HG03378 (cell line): Measurements from ENCODE around the gene MRPS12.
A peak's percentile ranks its signal among the peaks of the same experiment; 100 is the strongest.
"Not testable (repeated sequence)": the region's sequence is repeated elsewhere in the genome, so short reads cannot be mapped to it uniquely, and the experiment has no call there.

Experiments
- ATAC-seq: cut with Tn5 transposase; IDR thresholded peaks from one replicate; pipeline ENCODE4 v1.9.1; 2021; ENCODE audit warnings: mild to moderate bottlenecking, moderate library complexity; ENCODE audit not compliant: unreplicated experiment

Gene MRPS12

DNA sequence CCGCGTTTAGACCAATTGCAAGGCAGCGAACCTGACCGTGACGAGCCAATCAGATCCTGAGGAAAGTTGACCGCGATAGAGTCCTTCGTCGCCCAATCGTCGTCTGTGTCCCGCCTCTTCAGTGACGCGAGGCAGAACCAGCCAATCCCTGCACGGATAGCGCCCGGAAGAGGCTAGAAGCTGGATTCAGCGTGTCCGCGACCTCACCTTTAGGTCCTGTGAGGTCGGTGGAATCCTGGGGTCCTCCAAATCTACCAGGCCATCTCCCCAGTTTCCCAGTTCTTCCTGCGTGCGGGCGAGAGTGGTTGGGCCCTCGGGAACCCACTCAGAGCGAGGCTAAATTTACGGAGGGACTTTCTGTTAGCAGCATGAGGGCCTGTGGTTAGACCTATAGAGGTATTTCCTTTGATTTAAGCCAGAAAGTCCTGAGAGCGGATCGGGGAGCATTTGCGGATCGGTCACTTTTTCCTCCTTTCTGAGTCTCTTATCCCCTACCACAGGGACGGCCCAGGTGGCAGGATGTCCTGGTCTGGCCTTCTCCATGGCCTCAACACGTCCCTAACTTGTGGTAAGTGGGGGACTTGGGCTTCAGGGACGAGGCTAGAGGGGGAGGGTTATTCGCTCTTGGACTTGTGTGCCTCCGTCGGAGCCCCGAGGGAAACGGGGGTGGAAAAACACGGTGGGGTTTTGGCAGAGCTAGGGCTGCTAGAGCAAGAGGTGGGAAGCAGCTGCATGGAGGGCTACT lies at the start of gene MRPS12:
TSS of gene MRPS12 (plus strand) at position 169 of the 745 bp plus-strand sequence. CDS start at position 520, 351 bp downstream.
- ATAC-seq, result peak; percentile 88

DNA sequence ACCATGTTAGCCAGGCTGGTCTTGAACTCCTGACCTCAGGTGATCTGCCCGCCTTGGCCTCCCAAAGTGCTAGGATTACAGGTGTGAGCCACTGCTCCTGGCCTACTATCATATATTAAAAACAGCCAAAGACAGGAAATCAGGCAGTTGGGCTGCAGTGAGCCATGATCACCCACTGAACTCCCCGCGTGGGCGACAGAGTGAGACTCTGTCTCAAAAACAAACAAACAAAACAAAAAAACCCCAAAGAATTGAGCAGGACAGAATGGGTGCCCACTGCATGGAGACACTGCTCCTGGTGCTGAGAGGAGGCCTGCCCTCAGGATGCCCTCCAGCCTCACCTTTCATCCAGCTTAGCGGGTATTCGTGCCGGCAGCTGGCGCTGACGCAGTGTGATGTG lies 47.5 kb upstream of the MRPS12 start:
- no peak for ATAC-seq

- ATAC-seq, result not testable (repeated sequence)
Measured at GRCh38 chr19:38884691-38885090, 46.1 kb upstream of the MRPS12 start.

DNA sequence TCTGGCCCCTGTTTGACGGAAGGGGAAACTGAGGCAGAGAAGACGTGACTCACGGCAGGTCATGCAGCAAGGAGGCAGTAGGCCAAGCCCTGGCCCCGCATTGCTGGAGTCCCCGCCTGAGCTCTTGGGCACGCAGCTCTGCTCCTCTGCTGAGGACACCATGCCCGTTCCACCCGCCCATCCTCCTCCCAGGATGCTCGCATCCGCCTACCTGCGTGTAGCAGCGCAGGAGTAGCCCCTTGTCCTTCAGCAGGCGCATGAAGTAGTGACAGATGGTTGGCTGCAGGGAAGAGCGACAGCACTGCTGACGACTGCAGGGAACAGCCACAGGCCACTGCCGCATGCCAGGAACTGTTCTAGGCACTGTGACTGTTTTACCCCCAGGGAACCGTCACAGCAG lies 41.9 kb upstream of the MRPS12 start:
- no peak for ATAC-seq

- no peak for ATAC-seq
Measured at GRCh38 chr19:38889803-38890202, 40.9 kb upstream of the MRPS12 start.

- no peak for ATAC-seq
Measured at GRCh38 chr19:38890686-38891085, 40.1 kb upstream of the MRPS12 start.

DNA sequence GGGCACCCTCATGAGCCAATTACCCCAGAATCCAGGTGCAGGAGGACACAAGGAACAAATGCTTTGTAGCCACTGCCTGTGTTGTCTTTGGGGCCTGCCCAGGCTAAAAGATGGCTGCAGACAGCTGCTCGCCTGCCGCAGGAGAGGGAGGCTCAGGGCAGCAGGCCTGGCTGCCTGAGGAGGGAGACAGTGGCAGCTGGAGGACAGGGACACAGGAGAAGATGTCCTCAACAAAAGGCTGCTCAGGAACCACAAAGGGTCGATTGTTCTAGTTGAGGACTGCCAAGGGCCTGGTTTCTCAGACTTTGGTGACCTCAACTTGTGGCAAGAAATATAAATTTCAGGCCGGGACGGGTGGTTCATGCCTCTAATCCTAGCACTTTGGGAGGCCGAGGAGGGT lies 39.0 kb upstream of the MRPS12 start:
- no peak for ATAC-seq

DNA sequence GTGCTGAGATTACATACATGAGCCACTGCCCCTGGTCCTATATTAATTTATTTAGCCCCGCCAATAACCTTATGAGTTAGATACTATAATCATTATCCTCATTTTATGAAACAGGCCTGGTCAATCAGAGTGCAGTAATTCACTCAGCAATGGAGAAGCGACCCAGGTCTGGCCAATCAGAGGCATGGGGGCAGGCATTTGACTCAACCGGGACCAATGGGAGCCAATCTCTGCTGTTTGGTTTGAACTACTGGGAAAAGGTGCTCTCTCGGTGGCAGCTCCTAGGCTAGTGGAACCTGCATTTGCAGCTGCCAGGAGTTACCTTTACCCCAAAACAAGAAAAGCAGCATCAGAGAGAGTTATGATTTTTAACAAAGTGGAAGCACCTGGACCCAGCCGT lies 37.9 kb upstream of the MRPS12 start:
- ATAC-seq, result no peak

DNA sequence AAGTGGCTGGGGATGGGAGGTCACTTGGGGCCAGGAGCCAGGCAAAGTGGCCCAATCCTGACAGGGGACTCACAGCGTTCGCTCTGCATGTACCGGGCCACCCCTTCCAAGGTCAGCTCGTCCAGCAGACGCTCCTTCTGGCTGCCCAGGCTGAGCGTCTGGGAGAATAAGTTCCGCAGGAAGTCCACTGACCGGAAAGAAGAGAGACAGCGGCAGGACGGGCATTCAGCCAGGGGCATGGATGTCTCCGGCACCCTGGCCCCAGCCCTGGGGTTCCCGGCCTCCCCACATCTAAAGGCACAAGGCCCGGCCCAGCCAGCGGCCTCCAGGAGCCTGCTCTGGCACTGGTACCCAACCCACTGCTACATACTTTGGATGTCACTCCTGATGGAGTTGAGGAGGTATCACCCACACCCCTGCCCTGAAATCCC lies 37.4 kb upstream of the MRPS12 start:
- no peak for ATAC-seq

- ATAC-seq, result no peak
Measured at GRCh38 chr19:38894968-38895367, 35.8 kb upstream of the MRPS12 start.

DNA sequence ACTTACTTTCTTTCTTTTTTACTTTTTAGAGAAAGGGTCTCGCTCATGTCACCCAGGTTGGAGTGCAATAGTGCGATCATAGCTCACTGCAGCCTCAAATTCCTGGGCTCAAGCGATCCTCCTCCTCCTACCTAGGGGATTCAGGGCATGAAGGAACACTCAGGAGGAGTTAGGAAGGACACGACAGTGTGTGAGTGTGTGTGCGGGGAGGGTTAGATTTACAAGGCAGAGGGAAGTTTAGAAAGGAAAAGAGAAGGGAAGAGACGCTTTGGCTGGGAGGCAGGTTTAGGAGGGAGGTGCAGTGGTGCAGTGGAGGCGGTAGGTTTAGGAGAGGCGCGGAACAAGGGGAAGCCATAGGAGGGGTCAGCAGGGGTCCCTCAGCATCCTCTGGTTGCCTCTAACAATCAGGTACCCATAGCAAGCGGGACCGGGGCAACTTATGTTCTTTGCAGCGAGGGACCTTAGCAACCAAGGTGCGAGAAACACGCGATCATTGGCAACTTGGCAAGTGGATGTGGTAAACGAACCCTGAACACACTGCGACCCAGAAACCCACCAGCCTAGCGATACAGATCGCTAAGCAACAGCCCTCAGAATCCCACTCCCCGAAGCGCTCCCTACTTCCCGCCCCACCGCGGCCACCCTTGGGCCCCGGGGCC lies 31.8 kb upstream of the MRPS12 start:
- ATAC-seq, result no peak

GRCh38 chr19:38899447-38900201 lies 31.1 kb upstream of the MRPS12 start, which contains the start of the genes NFKBIB and SIRT2:
Gene NFKBIB, plus strand, starts transcription at chr19:38899969. Its CDS starts 64 bp downstream, at chr19:38900033.
Gene SIRT2, minus strand, starts transcription at chr19:38899618. Its CDS starts 97 bp downstream, at chr19:38899521.
- ATAC-seq, result peak; percentile 92

DNA sequence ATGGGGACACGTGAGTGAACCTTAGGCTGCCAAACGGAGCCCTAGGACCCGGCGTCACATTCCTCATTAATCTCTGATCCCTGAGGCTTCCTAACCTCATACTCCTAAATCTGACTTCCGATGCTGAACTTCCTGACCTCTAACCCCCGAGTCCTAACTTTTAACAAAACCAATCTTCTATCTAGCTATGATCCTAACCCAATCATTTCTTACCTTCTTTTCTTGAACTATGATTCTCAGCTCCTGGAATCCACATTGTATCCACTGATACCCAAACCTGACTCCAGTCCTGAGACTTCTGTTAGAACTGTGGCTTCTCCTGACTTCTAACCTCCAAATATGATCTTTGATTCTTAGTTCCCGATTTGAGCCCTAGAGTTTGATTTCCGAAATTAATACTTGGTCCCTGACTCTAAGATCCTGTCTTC lies 30.5 kb upstream of the MRPS12 start:
- no peak for ATAC-seq

DNA sequence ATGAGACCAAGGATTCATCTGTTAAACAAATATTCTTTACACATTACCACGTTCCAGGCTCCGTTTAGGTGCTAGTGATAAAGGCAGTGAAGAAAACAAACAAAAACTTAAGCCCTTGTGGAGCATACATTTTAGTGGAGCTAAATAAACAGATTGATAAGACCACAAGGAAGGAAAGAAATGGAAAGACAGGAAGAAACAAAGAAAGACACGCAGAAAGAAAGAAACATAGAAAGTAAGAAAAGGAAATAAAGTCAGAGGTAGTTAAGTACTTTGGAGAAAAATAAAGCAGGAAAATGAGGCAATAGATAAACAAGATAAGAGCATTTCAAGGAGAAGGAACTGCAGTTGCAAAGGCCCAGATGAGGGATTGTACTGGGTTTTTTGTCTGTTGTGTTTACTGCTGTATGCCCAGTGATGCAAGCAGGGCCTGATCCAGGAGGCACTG lies 30.0 kb upstream of the MRPS12 start:
- ATAC-seq, result no peak

DNA sequence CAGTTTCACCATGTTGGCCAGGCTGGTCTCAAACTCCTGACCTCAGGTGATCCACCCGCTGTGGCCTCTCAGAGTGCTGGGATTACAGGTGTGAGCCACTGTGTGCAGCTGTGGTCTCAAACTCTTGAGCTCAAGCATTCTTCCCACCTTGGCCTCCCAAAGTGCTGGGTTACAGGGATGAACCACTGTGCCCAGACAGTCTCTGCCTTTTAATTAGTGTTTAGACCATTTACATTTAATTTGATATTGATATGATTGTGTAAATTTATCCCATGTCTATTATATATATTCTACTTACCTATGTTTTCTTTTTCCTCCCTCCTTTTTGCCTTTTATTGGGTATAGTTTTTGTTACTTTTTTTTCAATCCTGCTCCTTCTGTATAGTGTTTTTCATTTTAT lies 29.1 kb upstream of the MRPS12 start:
- no peak for ATAC-seq

- ATAC-seq, result no peak
Measured at GRCh38 chr19:38904581-38905539, 25.9 kb upstream of the MRPS12 start.

DNA sequence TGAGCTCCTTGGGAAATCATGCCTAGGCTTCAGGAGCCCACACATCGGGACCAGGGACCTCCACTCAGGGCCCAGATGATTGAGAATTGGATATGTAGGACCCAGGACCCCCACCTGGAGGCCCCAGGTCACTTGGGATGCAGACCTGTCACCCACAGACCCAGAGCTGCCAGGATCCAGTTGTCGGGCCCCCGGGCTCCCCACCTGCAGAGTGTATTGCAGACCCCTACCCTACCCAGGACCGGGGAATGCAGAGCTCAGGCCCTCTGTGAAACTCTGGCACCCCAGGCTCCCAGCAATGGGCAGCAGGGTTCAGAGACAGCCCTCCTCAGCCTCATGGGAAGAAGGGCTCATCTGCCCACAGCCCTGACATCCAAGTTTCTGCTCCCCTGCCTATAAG lies 25.1 kb upstream of the MRPS12 start:
- ATAC-seq, result no peak

DNA sequence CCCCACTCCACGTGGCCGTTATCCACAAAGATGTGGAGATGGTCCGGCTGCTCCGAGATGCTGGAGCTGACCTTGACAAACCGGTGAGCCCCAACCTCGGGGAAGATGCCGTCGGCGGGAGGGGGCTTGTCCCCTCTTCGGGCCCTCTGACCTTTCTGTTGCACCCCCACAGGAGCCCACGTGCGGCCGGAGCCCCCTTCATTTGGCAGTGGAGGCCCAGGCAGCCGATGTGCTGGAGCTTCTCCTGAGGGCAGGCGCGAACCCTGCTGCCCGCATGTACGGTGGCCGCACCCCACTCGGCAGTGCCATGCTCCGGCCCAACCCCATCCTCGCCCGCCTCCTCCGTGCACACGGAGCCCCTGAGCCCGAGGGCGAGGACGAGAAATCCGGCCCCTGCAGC lies 23.5 kb upstream of the MRPS12 start:
- ATAC-seq, result no peak

- no peak for ATAC-seq
Measured at GRCh38 chr19:38907670-38908069, 23.1 kb upstream of the MRPS12 start.

- ATAC-seq, result no peak
Measured at GRCh38 chr19:38908911-38909310, 21.8 kb upstream of the MRPS12 start.
